Activated CD8-positive, alpha-beta memory T cell treated with anti-CD3 and anti-CD28 coated beads, Interleukin-2, amount 50 U/mL, for 24 hours (primary cell): Measurements from ENCODE around the gene CDH13.

ENCODE experiments used
- DNase-seq: peaks from one replicate; pipeline ENCODE4 v3.0.0-alpha.2; 2020; ENCODE audit errors: extremely low read depth

CDH13 gene

DNA sequence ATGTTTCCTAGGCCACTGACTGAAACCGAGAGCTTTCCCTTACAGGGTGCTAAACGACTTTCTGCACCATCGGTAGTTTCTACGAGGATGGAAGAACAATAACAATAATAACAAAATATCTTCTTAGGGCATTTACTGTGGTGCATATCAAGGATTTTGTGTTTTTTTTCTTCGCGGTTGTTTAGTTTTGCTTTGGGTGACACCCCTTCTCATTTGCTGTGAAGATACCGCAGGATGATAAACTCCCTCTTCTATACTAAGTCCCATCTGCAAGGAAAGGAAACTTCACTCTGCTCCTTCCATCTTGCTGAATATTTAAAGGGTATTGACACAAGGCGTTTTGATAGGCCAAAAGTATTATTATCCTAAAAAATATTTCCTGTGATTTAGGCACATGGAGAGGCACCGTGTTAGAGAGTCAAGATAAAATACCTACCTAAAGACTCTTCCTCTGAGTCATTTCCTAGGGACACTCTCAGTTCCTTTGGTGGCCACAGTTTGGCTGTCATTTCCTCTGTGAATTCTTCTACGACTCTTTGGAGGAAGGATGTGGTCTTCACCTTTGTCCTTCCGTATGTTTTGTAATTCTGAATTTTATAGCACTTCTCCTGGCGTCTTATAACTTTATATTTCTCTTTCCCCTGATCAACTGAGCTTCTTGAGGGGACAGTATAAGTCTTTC, 318.8 kb downstream of the CDH13 start:
- DNase-seq, result no peak

DNA sequence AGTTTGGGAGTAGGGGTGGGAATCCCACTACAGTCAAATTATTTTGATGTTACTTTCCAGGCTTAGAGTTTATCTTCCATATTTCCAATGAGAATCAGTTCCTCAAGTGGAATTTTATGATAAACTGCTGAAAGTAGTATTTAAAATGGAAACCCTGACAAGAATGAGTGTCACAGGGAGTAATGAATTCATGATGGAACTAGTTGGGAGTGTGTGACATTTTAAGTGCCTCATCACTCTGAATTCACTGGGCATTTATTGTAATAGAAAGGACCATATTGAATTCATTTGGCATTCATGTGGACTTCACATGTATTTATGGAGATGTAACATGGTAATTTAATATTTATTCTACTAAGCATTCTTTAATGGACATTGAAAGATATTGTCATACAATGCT, 320.9 kb downstream of the CDH13 start:
- no peak for DNase-seq

DNA sequence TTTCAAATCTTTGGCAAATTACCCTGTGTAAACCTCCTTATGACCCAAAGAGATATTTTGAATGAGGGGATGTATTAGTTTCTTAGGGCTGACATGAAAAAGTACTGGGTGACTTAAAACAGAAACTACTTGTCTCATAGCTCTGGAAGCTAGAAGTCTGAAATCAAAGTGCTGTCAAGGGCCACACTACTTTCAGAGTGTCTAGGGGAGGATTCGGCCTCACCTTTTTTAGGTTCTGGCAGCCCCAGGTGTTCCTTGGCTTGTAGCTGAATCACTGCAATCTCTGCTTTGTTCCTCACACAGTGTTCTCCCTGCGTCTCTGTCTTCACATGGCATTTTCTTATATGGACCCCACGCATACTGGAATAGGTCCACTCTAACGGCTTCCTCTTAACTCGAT, 322.2 kb downstream of the CDH13 start:
- DNase-seq, result no peak

DNA sequence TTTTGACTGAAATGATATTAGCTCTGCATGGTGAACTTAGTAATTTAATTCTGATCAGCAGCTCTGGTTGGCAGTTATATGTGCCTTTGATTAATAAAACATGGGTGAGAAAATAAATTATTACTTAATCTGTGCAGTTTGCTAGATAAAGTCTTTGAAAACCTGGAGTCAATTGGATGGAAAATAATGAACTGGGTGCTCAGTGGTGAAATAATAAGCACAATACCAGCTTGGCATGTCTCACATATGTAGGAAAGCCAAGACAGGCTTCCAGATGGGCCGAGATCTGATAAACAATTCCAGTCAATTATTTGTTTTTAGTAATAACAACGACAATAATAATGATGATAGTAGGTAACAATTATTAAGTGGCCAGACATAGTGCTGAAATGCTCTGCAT, 326.7 kb downstream of the CDH13 start:
- DNase-seq, result no peak

DNA sequence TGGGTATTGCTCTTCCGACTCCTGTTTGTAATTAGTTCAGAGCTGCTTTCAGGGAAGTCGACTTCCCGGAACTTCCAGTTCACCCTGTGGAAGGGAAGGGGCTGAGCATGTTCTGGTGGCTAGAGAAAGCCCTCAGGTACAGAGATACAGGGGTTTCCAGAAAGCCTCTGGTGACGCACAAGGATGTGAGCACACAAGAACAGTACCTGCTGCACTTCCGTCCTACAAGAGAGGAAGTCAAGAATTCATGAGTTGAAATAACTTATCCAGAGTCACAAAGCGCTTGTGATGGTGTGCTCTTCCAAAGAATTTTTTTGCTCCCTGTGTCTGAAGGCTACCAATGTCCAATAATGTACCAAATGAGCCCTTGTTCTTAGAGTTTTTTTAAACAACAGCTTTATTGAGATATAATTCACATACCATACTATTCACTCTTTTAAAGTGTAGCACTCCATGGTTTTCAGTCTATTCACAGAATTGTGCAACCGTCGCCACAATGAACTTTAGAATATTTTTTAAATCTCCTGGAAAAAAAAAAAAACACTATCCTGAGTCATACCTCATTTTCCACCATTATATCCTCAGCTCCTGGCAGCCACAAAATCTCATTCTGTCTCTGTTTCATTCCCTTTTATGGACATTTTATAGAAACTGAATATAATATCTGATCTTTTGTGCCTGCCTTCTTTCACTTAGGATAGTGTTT, 327.6 kb downstream of the CDH13 start:
- no peak for DNase-seq

DNA sequence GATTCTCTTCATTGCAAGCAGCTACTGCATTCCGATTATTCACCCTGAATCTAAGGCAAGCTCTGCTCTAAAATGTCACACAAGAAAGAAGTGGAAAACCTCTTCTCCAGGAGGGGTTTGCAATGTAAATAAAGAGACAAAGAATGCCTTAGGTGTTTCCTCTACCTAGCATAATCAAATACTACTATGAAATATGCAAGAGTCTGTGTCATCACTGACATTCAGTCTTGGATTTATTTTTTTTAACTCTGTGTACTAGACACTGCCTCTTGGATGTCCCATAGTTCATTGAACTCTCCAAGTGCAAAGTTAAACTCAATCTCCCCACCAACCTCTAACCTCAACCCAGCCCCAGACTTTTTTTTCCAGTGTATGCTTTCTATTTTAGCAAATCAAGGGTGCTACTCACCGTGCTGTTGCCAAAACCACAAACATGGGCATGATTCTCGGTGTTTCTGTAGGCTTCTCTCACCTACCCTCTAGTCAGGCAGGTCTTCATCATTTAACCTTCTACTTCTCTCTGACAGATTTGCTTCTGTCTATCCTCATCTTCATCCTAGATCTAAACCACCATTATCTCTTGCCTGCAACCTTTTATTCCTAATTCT, 329.1 kb downstream of the CDH13 start:
- no peak for DNase-seq

DNA sequence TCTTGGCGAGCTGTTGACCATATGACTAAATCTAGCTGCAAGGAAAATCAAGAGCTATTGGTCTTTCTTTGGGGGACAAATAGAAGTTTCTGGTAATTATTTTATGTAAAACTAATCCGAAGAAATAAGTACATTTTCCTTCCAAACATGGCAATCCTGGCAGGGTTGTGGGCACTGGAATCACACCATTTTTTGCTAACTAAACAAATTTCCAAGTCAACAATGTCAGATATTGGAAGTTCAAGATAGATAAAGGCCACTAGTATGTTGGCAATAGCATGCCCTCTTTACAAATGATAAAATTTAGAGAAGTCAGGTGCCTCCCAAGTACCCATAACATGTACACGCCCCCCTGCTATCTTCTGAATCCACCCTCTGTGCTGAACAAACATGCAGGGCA, 330.4 kb downstream of the CDH13 start:
- DNase-seq, result no peak

DNA sequence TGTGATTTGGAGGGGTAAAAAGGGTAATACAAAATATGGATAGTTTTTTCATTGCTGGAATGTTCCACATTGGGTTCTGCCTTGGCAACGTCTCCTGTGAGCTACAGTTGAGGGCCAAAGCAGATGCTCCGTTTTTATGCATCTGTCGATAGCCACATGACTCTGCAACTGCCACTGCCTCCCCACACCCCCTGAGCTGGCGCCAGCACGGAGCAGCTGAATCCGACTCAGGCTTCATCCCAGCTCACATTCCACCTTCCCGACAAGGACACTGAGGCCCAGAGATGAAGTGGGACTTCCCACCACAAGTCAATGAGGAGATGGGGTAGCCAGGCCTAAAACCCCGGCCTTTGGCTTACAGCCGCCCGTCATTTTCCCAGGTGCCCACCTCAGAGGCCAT, 334.1 kb downstream of the CDH13 start:
- DNase-seq, result no peak

DNA sequence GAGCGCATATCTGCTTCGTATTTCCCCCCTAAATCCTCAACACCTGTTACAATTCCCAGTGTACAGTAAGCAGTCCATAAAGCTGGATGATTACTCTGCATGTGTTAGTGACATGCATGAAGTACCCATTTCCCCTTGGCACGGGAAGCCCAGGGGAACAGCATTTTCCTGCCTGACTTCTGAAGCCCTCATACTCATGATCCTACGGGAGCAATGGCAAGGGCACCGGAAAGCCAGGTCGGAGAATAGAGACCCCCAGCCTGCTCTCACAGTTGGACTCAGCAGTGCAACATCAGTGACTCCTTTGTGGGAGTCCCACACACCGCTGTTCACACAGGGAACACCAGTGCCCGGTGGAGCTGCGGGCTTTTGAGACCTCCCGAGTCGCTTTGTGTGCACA, 336.9 kb downstream of the CDH13 start:
- DNase-seq, result no peak

DNA sequence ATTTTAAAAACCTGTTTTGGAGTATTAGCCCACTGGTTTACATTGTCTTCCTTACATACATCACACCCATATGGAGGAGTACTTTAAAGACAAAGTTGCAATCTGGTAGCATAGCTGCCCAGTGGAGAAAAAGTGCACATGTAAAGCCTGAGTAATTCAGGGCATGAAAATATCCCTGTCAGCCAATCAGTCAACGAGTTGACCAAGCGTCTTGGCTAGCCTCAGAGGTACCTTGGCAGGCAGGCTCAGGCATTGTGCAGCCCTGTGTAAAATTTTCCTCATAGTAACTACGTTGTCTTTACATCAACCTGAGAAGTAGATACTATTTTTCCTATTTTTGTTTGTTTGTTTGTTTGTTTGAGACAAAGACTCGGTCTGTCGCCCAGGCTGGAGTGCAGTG, 339.0 kb downstream of the CDH13 start:
- no peak for DNase-seq

DNA sequence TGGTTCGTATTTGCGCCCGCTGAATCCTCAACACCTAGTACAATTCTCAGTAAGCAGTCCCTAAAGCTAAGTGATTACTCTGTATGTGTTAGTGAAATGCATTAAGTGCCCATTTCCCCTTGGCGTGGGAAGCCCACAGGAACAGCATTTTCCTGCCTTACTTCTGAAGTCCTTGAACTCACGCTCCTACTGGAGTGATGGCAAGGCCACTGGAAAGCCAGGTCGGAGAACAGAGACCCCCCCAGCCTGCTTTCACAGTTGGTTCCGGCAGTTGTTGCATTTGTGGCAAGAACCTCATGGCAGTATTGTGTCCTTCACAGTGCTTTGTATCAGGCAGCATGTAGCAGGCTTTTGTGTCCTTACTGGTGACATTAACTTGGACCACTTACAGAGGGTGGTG, 340.7 kb downstream of the CDH13 start:
- DNase-seq, result no peak

DNA sequence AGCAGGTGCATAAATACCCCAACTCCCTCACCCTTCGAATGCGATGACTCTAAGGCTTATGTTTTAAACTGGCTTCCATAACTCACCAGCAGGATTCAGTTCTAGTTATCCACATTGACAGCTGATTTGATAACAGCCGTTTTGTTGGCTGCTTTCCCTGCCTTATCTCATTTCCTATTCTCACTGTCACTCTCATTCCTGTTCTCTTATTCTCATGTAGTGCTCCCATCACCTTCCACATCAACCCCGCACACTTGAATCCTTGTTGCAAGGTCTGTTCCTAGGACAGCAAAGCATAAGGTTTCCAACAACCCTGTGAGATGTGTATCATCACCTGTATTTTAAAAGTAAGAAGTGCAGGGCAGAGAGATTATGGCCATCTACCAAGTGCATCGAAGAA, 344.4 kb downstream of the CDH13 start:
- DNase-seq, result no peak

DNA sequence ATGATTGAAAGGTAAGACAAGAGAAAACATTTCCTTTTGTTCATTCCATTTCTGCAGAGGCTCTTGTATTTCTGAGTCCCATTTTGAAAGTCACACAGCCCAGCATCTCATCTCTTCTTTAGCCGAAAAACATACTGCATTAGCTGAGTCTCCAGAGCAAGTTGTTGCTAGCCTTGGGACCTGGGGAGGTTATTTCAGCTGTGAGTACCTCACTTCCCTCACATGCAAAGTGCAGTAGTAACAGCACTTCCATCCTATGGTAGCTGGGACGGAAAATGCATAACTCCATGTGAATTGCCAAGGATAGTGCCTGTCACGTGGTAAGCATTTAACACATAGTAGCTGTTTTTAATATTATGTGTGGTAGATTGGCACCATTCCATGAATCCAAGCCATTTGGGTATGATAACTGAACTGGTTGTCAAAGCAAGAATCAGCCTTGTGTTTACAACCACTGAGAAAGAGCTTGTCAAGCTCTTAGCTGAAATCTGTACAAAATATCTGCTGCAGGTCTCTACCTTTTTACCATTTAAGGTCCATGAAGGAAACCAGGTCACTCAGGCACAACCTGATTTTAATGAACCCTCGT, 345.7 kb downstream of the CDH13 start:
- DNase-seq, result no peak

DNA sequence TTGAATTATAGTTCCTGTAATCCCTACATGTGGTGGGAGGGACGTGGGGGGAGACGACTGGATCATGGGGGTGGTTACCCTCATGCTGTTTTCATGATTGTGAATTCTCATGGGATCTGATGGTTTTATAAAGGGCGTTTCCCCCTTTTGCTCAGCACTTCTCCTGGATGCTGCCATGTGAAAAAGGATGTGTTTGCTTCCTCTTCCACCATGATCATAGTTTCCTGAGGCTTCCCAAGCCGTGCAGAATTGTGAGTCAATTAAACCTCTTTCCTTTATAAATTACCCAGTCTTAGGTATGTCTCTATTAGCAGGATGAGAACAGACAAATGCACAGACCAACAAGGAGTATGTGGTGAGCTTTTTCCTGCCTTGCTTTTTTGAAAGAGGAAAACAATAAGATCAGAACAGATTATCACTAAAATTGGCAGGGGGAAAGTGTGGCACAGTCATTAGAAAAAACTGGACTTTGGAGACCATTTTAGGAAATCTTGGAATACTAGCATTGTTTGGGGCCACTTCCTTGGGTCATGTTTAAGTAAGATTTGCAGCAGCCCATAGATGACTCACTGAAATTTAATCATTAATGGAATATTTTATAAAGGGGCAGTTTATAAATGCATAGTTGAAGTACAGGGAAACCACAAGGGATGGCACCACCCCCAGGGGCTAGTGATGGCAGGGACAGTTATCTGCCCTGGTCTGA, 352.8 kb downstream of the CDH13 start:
- DNase-seq, result no peak

DNA sequence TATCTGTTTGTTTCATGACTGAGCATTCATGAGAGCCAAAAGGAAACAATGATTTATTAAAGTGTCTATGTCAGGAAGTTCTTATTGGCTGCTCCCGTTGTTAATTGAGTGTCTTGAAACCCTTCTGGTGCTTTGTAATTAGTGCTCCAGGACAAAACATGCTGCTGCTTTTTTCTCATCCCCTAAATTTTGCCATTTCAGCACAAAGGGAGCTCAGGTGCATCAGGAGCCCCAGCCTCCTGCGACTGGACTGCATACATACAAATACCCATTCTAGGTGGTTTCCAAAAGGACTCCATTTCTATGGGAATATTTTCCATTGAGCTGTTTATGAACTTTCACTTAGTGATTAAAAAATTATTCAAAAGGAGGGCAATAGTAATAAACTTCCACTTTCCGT, 354.0 kb downstream of the CDH13 start:
- no peak for DNase-seq

DNA sequence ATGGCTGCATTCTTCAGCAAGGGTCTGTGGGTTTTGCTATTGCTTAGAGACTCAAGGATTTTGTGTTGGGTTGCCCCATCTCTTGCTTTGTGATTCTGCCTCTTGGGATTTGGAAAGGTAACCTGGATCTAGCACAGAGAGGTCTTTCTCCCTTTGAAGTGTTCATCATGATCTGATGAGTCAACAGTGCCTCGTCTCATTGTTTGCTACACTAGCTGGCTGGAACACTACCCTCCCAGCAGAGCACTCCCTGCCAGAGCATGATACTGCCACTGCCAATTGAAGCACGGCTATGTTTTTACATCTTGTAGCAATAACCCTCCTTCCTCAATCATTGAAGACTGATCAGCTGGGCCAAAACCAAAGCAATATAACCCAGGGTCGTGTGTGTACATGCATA, 361.0 kb downstream of the CDH13 start:
- DNase-seq, result no peak

DNA sequence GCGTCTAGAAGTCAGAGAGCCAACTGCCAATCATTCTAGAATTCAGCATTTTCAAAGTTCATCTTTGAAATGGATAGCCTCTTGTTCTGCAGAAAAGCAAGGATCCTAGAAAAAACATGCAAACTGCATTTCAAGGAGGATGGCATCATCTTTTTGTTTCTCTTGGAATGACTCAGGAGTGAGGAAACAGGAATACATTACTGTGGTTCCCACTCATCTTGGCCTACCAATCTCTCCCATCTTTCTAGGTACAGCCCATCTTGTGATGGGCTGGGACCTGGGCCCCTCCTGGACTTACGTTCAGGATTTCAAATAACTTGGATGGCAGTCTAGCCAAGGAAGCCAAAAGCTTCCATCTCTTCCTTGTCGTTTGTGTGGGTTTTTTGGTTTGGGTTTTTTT, 363.4 kb downstream of the CDH13 start:
- DNase-seq, result no peak

DNA sequence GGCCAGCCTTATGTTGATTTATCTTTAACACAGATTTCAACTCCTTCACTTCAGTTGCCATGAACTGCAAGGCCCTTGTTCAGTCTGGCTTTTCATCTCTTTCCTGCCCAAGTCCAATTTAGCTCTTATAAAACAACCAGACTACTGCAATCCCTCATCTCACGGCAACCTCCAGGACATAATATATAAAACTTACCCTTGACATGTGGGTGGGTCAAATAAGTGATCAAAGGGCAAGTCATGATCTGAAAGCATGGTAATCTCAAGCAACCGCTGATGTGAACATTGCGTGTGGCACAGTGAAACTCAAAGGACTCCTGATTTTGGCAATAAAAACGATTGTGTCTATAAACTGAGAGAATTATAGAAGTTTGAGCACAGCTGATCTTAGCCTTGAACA, 364.6 kb downstream of the CDH13 start:
- no peak for DNase-seq

DNA sequence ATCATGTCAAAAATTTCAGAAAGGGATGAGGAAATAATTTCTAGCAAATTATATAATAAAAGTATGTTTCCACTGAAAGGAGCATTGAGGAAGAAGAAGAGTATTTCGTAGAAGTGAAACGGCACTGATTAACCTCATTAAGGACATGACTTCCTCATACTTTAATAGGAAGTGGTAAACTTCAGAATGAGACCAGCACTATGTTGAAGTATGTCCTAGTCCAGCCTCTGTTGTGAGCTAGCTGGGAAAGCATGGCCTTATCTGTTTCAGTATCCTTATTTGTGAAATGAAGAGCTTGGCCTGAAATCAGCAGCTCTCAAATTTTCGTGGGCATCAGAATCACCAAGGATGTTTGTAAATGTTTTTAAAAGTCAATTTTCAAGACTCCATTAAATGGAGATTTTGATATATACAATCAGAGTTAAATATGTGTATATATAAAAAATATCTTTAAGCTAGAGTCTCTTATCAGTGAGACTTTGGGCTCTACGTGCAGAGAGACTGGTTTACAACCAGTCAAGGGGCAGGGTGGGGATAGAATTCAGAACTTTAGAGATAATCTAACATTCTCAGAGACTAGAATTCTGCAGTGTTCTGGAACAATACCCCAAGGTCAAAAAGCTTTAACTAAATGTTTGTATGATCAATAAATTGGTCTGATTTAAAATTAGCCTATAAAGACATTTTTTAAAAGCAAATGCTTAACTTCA, 365.4 kb downstream of the CDH13 start:
- DNase-seq, result no peak

DNA sequence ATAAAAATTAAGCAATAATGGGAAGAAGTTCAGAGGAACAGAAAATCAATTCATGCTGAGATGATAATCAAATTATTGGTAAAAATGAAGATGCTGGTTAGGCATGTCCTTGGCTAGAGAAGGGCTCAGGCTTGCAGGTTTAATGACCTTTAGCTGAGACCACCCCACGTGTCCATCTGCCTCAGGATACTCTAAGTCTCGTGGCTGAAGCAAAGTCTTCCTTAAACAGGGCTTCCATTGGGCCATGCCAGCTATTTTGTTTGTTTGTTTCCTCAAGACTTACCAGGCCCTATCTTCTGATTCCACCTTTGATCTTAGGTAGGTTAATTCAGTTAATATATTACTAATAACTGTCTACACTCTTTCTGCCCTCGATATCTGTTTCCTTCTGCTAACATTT, 366.0 kb downstream of the CDH13 start:
- no peak for DNase-seq

DNA sequence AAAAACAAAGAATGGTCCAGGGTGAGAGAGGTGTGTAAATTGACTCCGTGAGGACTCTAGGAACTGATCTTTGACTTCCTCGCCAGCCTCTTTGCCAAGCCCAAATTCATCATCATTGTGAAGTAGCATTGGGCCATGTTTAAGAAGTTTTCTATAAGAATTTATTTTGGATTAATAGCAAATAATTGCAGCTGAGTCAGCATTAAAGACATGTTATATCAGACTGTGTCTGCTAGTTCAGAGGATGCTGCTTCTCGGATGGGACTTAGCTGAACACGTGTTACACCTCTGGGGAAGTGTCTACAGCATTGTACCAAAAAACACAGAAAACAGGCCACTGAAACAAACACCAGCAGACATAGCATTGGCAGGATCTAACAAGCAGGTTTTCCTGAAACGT, 366.6 kb downstream of the CDH13 start:
- no peak for DNase-seq

DNA sequence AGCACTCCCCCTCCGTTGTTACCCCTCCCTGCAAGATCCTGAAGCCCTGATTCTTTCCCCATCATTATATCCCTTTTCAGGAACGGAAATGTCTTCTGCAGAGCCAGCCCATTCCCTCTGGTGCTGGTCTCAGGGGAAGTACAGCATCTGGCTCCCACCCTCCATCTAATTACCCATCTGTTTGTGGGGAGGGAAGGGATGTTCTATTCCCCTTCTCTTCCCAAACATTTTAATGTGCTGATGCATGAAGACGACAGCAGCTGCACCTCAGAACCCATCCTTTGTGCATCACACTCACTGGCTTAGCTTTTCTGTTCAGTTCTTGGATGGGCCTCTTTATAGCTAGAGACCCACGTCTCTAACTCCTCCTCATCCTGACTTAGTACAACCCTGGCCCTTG, 367.2 kb downstream of the CDH13 start:
- DNase-seq, result no peak
